Measurements from ENCODE around the gene GNB1L.

- no peak for TF ChIP-seq SUZ12 (IDR thresholded peaks at IDR 0.05; ENCODE audit: extremely low read depth, insufficient read depth, insufficient read length)
- TF ChIP-seq YY1 (IDR thresholded peaks at IDR 0.05; ENCODE audit: insufficient read depth, insufficient read length) = no peak
Measured at GRCh38 chr22:19779011-19779421, 75.7 kb downstream of the GNB1L start.

All from NT2/D1 (cell line).